HEK293T (cell line): Measurements from ENCODE around the gene ITSN1.

ENCODE experiments used
- CTCF ChIA-PET: fragments of 350-600 bp; formaldehyde crosslinking; extraction: SDS; loops from one replicate; lab custom pipeline; 2021; ENCODE audit warnings: antibody characterized with exemption, inconsistent platforms; lab: Yijun Ruan, JAX
- POLR2A ChIA-PET: fragments of 350-600 bp; formaldehyde crosslinking; extraction: SDS; loops from one replicate; lab custom pipeline; 2020; ENCODE audit warnings: antibody characterized with exemption, inconsistent platforms; lab: Yijun Ruan, JAX
- DNase-seq: peaks from one replicate; pipeline ENCODE4 v3.0.0; 2012; ENCODE audit warnings: mixed read lengths; ENCODE audit errors: extremely low spot score
- ARNT ChIP-seq: fragments of 450-650 bp; IDR thresholded peaks from 2 replicates; pipeline ENCODE4 v1.6.1; 2017; ENCODE audit warnings: mild to moderate bottlenecking
- BHLHE40 ChIP-seq: fragments of 450-650 bp; IDR thresholded peaks from 2 replicates; pipeline ENCODE4 v1.6.1; 2016; ENCODE audit warnings: mild to moderate bottlenecking, moderate library complexity, borderline replicate concordance
- CTBP1 ChIP-seq: fragments of 450-650 bp; IDR thresholded peaks from 2 replicates; pipeline ENCODE4 v1.6.1; 2016; ENCODE audit warnings: borderline replicate concordance
- ELF4 ChIP-seq: fragments of 450-650 bp; IDR thresholded peaks from 2 replicates; pipeline ENCODE4 v1.6.1; 2017; ENCODE audit warnings: antibody characterized with exemption
- FOXA1 ChIP-seq: fragments of 450-650 bp; IDR thresholded peaks from 2 replicates; pipeline ENCODE4 v1.6.1; 2016; ENCODE audit warnings: mild to moderate bottlenecking
- FOXK2 ChIP-seq: fragments of 450-650 bp; IDR thresholded peaks from 2 replicates; pipeline ENCODE4 v1.6.1; 2016; ENCODE audit warnings: mild to moderate bottlenecking
- FOXM1 ChIP-seq: fragments of 450-650 bp; IDR thresholded peaks from 2 replicates; pipeline ENCODE4 v1.6.1; 2017; ENCODE audit warnings: mild to moderate bottlenecking, borderline replicate concordance
- HDGF ChIP-seq: fragments of 450-650 bp; IDR thresholded peaks from 2 replicates; pipeline ENCODE4 v1.6.1; 2017; ENCODE audit warnings: antibody characterized with exemption, borderline replicate concordance
- L3MBTL2 ChIP-seq: fragments of 450-650 bp; conservative IDR thresholded peaks from 2 replicates; pipeline ENCODE4 v1.6.1; 2016; ENCODE audit warnings: mild to moderate bottlenecking
- LEF1 ChIP-seq: fragments of 450-650 bp; IDR thresholded peaks from 2 replicates; pipeline ENCODE4 v1.6.1; 2017; ENCODE audit warnings: mild to moderate bottlenecking, borderline replicate concordance
- NFRKB ChIP-seq: fragments of 450-650 bp; IDR thresholded peaks from 2 replicates; pipeline ENCODE4 v1.6.1; 2016; ENCODE audit warnings: mild to moderate bottlenecking, moderate library complexity
- SP1 ChIP-seq: fragments of 450-650 bp; IDR thresholded peaks from 2 replicates; pipeline ENCODE4 v1.6.1; 2017
- SUZ12 ChIP-seq: fragments of 450-650 bp; IDR thresholded peaks from 2 replicates; pipeline ENCODE4 v1.6.1; 2016; ENCODE audit warnings: mild to moderate bottlenecking
- TARDBP ChIP-seq: fragments of 450-650 bp; IDR thresholded peaks from 2 replicates; pipeline ENCODE4 v1.6.1; 2016
- ZNF384 ChIP-seq: fragments of 450-650 bp; IDR thresholded peaks from 2 replicates; pipeline ENCODE4 v1.6.1; 2016
- TF ChIP-seq, protein P1 (sequence below): fragments of 450-650 bp; IDR thresholded peaks from 2 replicates; pipeline ENCODE4 v1.6.1; 2016

ITSN1 gene

DNA sequence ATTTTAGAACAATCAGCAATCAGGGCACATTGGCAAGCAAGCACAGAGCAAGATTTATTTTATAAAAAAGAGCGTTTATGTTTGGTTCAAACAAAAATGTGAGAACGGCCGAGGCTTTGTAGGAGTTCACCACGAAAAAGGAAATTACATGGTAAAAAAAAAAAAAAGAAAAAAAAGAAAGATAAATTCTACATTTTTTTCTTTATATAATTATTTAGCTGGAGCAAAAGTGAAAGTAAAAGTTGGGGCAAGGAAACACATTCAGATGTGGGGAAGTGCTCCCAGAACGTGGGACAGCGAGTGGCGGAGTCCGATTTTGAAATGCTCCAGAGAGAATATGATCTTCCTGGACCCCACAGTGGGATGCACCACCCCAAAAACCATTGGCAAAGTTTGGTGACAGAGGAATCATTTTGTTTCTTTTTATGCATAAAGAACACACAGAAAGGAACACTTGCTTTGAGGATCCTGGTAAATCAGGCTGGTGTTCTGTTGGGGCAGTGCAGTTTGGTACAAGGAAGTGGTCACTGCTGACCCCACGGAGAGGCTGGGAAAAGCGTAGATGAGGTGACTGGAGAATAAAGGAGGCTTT is 289.6 kb downstream of the ITSN1 start:
- CTCF ChIA-PET, result interaction anchor here (0.7 kb wide), 1 partner anchor 412 kb away, joined by 5 read pairs; no protein-coding TSS in a partner anchor
- no peak for DNase-seq
- POLR2A ChIA-PET, result interaction anchor here (0.9 to 1.0 kb wide), 2 partner anchors 16 to 20 kb away, joined by 3 to 4 read pairs; no protein-coding TSS in a partner anchor
- no peak for TF ChIP-seq NFRKB

DNA sequence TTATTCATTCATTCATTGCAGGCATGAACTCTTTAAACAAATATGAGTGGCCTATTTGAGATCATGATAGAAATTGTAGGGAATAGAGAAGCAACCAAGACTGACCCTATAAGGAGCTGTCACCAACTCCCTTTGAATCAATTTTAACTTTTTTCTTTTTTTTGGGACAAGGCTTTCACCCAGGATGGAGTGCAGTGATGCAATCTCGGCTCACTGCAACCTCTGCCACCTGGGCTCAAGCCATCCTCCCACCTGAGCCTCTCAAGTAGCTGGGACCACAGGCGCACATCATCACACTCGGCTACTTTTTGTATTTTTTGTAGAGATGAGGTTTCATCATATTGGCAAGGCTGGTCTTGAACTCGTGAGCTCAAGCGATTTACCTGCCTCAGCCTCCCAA is 290.4 kb downstream of the ITSN1 start:
- ChIA-PET POLR2A (interaction anchor here (0.9 to 1.0 kb wide), 2 partner anchors 9 to 10 kb away, joined by 4 read pairs; no protein-coding TSS in a partner anchor), CTCF (interaction anchor here (1.9 kb wide), 1 partner anchor 9 kb away, joined by 7 read pairs; no protein-coding TSS in a partner anchor)
- TF ChIP-seq HDGF (no peak), ZNF384 (no peak), SUZ12 (no peak), ELF4 (no peak), L3MBTL2 (no peak), SP1 (no peak), LEF1 (no peak), BHLHE40 (no peak), FOXM1 (no peak), FOXA1 (no peak), NFRKB (no peak), FOXK2 (no peak), ARNT (no peak), CTBP1 (no peak), TARDBP (no peak)
- TF ChIP-seq, protein P1, sequence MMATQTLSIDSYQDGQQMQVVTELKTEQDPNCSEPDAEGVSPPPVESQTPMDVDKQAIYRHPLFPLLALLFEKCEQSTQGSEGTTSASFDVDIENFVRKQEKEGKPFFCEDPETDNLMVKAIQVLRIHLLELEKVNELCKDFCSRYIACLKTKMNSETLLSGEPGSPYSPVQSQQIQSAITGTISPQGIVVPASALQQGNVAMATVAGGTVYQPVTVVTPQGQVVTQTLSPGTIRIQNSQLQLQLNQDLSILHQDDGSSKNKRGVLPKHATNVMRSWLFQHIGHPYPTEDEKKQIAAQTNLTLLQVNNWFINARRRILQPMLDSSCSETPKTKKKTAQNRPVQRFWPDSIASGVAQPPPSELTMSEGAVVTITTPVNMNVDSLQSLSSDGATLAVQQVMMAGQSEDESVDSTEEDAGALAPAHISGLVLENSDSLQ, result no peak
- no peak for DNase-seq

DNA sequence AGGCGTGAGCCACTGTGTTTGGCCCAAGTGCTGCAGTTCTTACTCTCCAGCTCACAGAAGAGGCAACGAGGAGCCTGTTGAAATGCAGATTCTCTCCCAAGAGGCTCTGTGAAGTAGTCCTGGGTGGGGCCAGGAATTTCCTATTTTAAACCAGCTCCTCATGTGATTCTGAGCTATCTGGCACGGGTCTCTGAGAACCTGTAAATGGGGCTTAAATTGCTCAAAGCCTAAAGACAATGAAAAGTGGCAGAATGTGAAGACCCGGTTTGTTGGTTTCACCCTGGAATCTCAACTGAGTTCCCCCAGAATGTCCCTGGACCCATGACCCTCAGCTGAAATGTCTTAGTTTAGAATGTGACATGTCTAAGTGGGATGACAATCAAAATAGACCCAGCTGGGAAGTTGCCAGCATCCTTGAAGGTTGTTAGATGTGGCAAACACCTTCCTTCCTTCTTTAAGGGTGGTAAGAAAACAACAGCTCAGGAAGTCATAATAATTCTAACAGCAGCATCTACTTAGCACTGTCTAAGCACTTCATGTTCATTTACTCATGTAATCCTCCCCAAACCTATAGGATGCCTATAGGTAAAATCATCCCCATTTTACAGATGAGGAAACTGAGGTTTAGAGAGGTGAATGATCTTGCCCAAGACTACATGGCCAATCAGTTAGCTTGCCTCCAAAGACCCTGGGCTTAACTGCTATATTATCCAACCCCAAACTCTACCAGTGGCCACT is 294.2 kb downstream of the ITSN1 start:
- no peak for TF ChIP-seq ARNT
- TF ChIP-seq BHLHE40, result no peak
- no peak for TF ChIP-seq FOXK2
- TF ChIP-seq SP1, result no peak
- no peak for TF ChIP-seq HDGF
- TF ChIP-seq ZNF384, result no peak
- TF ChIP-seq TARDBP, result no peak
- TF ChIP-seq CTBP1, result no peak
- no peak for TF ChIP-seq NFRKB
- no peak for TF ChIP-seq LEF1
- TF ChIP-seq SUZ12, result no peak
- no peak for TF ChIP-seq ELF4
- TF ChIP-seq FOXM1, result no peak
- TF ChIP-seq L3MBTL2, result no peak
- no peak for TF ChIP-seq FOXA1
- TF ChIP-seq, protein P1, result no peak
- DNase-seq, result no peak
- CTCF ChIA-PET, result interaction anchor here (0.5 to 0.7 kb wide), 2 partner anchors 12 to 1336 kb away, joined by 3 read pairs; no protein-coding TSS in a partner anchor
- POLR2A ChIA-PET, result no interaction called here

DNA sequence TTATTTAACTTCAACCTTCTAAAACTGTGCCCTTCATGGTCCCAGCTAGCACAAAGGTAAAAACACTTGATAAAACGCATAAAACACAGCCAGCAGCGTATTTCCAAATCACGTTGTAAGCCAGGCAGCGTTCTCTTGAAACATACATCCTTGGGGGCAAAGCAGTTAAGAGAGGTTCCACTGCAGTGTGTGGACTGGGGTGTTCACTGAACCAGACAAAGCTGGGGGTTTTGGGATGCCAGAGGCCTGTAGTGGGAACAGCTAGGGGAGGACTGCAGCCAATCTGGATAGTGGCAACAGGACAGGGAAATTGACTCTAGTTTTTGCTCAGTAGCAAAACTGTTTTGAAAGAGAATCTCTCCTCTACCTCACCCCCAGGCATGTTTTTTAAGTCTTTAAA is 294.8 kb downstream of the ITSN1 start:
- no peak for DNase-seq
- ChIA-PET CTCF (no interaction called here), POLR2A (no interaction called here)
- TF ChIP-seq SUZ12 (no peak), FOXA1 (no peak), ZNF384 (no peak), BHLHE40 (no peak), FOXK2 (no peak), ARNT (no peak), FOXM1 (no peak), HDGF (no peak), NFRKB (no peak)

DNA sequence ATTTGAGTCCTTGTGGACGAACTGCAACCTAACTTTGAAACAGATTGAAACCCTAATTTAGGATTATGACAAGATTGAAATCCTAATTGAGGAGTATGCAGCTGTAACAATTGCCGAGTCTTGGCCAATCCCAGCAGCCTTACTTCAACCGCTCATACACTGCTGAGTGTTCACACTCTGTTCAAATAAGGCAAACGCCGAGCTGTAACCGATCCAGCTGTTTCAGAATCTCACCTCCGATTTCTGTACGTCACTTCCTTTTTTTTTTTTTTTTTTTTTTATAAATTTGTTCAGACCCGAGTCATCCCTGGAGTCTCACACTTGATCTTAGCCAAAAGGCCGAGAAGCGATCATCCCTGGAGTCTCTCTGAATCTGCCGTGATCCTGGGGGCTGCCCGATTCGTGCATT is 295.6 kb downstream of the ITSN1 start:
- ChIA-PET POLR2A (no interaction called here), CTCF (no interaction called here)
- TF ChIP-seq FOXA1 (no peak), SUZ12 (no peak), HDGF (no peak), L3MBTL2 (no peak), LEF1 (no peak), TARDBP (no peak), ARNT (no peak), SP1 (no peak), FOXK2 (no peak)
- TF ChIP-seq, protein P1, result no peak
- DNase-seq, result no peak

DNA sequence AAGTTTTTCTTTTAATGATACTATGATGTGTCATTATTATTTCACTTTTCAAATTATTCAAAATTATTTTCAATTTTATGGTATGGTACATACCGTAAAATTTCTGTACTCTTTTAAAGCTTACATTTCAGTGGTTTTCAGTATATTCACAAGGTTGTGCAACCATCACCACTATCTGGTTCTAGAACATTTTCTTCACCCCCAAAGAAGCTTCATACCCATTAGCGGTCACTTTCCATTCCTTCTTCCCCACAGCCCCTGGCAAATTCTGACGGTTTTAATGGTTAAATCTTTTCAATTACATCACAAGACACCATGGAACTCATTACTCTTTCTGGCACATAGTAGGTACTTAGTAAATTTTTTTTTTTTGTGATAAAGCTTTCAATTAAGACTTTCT is 296.1 kb downstream of the ITSN1 start:
- CTCF ChIA-PET, result no interaction called here
- no peak for TF ChIP-seq FOXA1
- TF ChIP-seq SUZ12, result no peak
- no peak for TF ChIP-seq ELF4
- TF ChIP-seq CTBP1, result no peak
- no peak for TF ChIP-seq SP1
- TF ChIP-seq, protein P1, result no peak
- TF ChIP-seq ARNT, result no peak
- TF ChIP-seq NFRKB, result no peak
- TF ChIP-seq ZNF384, result no peak
- TF ChIP-seq TARDBP, result no peak
- no peak for TF ChIP-seq FOXM1
- no peak for TF ChIP-seq HDGF
- no peak for TF ChIP-seq FOXK2

More for the DNA sequence above, 296.1 kb downstream of the ITSN1 start:
- DNase-seq, result no peak
- POLR2A ChIA-PET, result no interaction called here
